Cardiac atrium fibroblast (primary cell): ENCODE measurements around the gene CAMKMT. TPM values are rescaled to one million over a fixed set of nuclear protein-coding genes. Genes with fewer than 3 reads are reported as not detected.

Source experiments
- total RNA-seq: library from RNA; depleted of rRNA; stranded (reverse); fragments of >200 nt; gene quantifications from 2 replicates; pipeline ENCODE4 v1.2.3, GENCODE V29; 2015

Gene CAMKMT
- 3.1 and 13.5 TPM in 2 replicates for total RNA-seq

DNA sequence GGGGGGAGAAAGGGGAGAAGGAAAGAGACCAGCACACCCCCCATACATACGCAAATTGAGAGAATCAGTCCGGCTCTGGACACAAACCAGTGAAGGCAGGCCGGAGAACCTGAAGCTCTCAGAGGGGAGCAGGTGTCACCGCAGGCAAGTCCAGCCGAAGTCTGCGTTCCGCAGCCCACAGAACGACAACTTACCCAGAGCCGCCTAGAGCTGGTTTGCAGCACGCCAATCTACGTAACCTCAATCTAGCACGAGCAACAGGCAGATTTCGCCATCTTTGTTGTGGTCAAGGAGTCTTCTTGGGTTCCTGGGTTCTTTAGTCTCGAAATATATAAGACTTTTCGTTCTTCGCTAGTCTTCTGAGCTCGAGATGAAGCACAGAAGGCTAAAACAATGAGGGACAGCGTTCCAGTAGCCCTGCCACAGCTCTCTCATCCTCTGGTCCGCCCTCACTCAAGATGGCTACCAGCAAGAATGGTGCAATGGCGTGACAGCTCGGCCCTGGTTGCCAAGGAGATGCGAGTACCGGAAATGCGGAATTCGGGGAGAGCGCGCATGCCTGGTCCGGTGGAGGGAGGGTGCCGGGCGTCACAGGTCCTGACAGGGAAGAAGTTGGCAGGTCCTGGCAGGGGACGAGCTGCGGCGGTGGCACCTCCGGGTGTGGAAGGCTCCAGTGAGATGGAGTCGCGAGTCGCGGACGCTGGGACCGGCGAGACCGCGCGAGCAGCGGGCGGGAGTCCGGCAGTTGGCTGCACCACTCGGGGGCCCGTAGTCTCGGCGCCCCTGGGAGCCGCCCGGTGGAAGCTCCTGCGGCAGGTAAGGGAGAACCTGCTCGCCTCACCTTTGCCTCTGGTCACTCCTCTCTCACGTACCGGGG lies at the start of gene CAMKMT, which contains the start of gene PREPL:
TSS of gene CAMKMT (plus strand) at position 618 of the 877 bp plus-strand sequence.
TSS of gene PREPL (minus strand) at position 165 of the 877 bp plus-strand sequence. CDS start 15,152 bp downstream, outside the sequence.

Other genes with a start within 250 kb of the CAMKMT start
- gene PPM1B, start 193.1 kb upstream of the CAMKMT start, total RNA-seq, result 8.6 and 9.6 TPM in 2 replicates
- not detected in 2 replicates for gene SLC3A1, start 86.5 kb upstream of the CAMKMT start, total RNA-seq
- 20.0 and 24.9 TPM in 2 replicates for gene PREPL, start 453 bp upstream of the CAMKMT start, total RNA-seq